HCT116 (cell line): ENCODE data around the gene PLD3. TPM values are rescaled to one million over a fixed set of nuclear protein-coding genes. Genes with fewer than 3 reads are reported as not detected.

Source experiments
- ATAC-seq: fragments of 200-7000 bp; cut with Tn5 transposase; 2 replicates; pipeline ENCODE4 v1.9.1; 2020; ENCODE audit warnings: mild to moderate bottlenecking, moderate library complexity
- BruUV-seq: library from RNA; stranded (reverse); fragments of 400-500 nt; replicated peaks from 2 replicates; lab custom pipeline; 2021; lab: Mats Ljungman, UMichigan
- CTCF ChIA-PET: fragments of 300-600 bp; sonication (Branson Sonifier 250); formaldehyde crosslinking; loops from one replicate; lab custom pipeline; 2021; ENCODE audit warnings: antibody characterized with exemption; lab: Charles Lee
- POLR2A ChIA-PET: fragments of 300-600, 350-600 bp; sonication (Branson Sonifier 250); formaldehyde crosslinking; loops from one replicate; lab custom pipeline; 2021; ENCODE audit warnings: antibody characterized with exemption; lab: Charles Lee
- RAD21 ChIA-PET, 2 experiments: fragments of 300-600 bp; sonication (Branson Sonifier 250); formaldehyde crosslinking; loops; one replicate each; lab custom pipeline; 2023; ENCODE audit warnings: low total read pairs in 2 of 2; ENCODE audit not compliant: uncharacterized antibody in 2 of 2, unreplicated experiment in 2 of 2, low non-redundant PET in 1 of 2; lab: Charles Lee
- DNase-seq: peaks from one replicate; pipeline ENCODE4 v3.0.0-alpha.2; 2010; ENCODE audit warnings: low read depth, low spot score
- H2AFZ ChIP-seq: fragments of 200-600 bp; shearing (Covaris generic), sonication (generic); 2 replicates; pipeline ENCODE4 v1.6.1; 2017; ENCODE audit warnings: low read depth, mixed run types, mixed read lengths, antibody characterized with exemption, low read length; ENCODE audit not compliant: poor library complexity, severe bottlenecking
- H3K27ac ChIP-seq: 2 replicates; pipeline ENCODE4 v1.5.1; 2012; ENCODE audit warnings: low read depth, low read length
- H3K27me3 ChIP-seq: fragments of 200-600 bp; sonication (generic); 2 replicates; pipeline ENCODE4 v1.6.1; 2016; ENCODE audit warnings: mixed run types, low read length, mixed read lengths; ENCODE audit not compliant: insufficient read depth
- H3K36me3 ChIP-seq, 2 experiments: fragments of 200-500 bp in 1 of 2; fragments of 200-600 bp in 1 of 2; sonication (Bioruptor generic) in 1 of 2; sonication (generic) in 1 of 2; 2 replicates each; pipeline versions ENCODE4 v1.5.1 to v1.6.1; 2014 to 2016; ENCODE audit warnings: low read length in 2 of 2, inconsistent platforms in 1 of 2, mixed read lengths in 1 of 2, mixed run types in 1 of 2; ENCODE audit not compliant: insufficient read depth in 2 of 2, control insufficient read depth in 1 of 2
- H3K4me1 ChIP-seq, 2 experiments: fragments of 200-600 bp in 1 of 2; sonication (generic) in 1 of 2; 2 replicates each; pipeline versions ENCODE4 v1.5.1 to v1.6.1; 2012 to 2017; ENCODE audit warnings: low read length in 2 of 2, inconsistent platforms in 1 of 2, mild to moderate bottlenecking in 1 of 2, mixed read lengths in 1 of 2, mixed run types in 1 of 2, moderate library complexity in 1 of 2; ENCODE audit not compliant: insufficient read depth in 2 of 2, control insufficient read depth in 1 of 2
- H3K4me2 ChIP-seq: fragments of 200-600 bp; sonication (generic); 2 replicates; pipeline ENCODE4 v1.6.1; 2017; ENCODE audit warnings: mixed run types, low read length, mixed read lengths
- H3K4me3 ChIP-seq, 2 experiments: fragments of 200-600 bp in 1 of 2; sonication (generic) in 1 of 2; replicated peaks in 1 of 2; 2 replicates each; pipeline ENCODE4 v1.5.1; 2011 to 2016; ENCODE audit warnings: low read length in 2 of 2, control low read depth in 1 of 2, low read depth in 1 of 2, mild to moderate bottlenecking in 1 of 2, mixed read lengths in 1 of 2, mixed run types in 1 of 2
- H3K79me2 ChIP-seq: fragments of 200-600 bp; sonication (generic); 2 replicates; pipeline ENCODE4 v1.6.1; 2017; ENCODE audit warnings: mild to moderate bottlenecking, mixed run types, low read length, moderate library complexity, mixed read lengths; ENCODE audit not compliant: insufficient read depth
- H3K9ac ChIP-seq: fragments of 200-600 bp; sonication (generic); 2 replicates; pipeline ENCODE4 v1.6.1; 2016; ENCODE audit warnings: low read length, mixed read lengths
- H3K9me2 ChIP-seq: fragments of 200-600 bp; sonication (generic), shearing (Covaris generic); 2 replicates; pipeline ENCODE4 v1.6.1; 2017; ENCODE audit warnings: mixed run types, mild to moderate bottlenecking, moderate library complexity; ENCODE audit not compliant: insufficient read depth
- H3K9me3 ChIP-seq, 2 experiments: fragments of 200-500 bp in 1 of 2; fragments of 200-600 bp in 1 of 2; sonication (Bioruptor generic) in 1 of 2; sonication (generic) in 1 of 2; 2 replicates each; pipeline ENCODE4 v1.6.1; 2014 to 2017; ENCODE audit warnings: low read length in 2 of 2, mixed read lengths in 2 of 2, inconsistent platforms in 1 of 2, low read depth in 1 of 2, mild to moderate bottlenecking in 1 of 2, mixed run types in 1 of 2, moderate library complexity in 1 of 2; ENCODE audit not compliant: control insufficient read depth in 1 of 2, insufficient read depth in 1 of 2
- H4K20me1 ChIP-seq: fragments of 200-600 bp; sonication (generic), shearing (Covaris generic); 2 replicates; pipeline ENCODE4 v1.6.1; 2017; ENCODE audit warnings: mixed run types, mild to moderate bottlenecking, moderate library complexity; ENCODE audit not compliant: insufficient read depth
- CBX3 ChIP-seq: IDR thresholded peaks from 2 replicates; pipeline ENCODE4 v1.6.1; 2012; ENCODE audit warnings: low read depth
- EZH2 ChIP-seq: fragments of 200-600 bp; sonication (generic); IDR thresholded peaks from 2 replicates; pipeline ENCODE4 v1.6.1; 2017; ENCODE audit warnings: antibody characterized with exemption, mixed run types
- EZH2phosphoT487 ChIP-seq: fragments of 200-600 bp; IDR thresholded peaks from 2 replicates; pipeline ENCODE4 v1.6.1; 2018; ENCODE audit warnings: antibody characterized with exemption, borderline replicate concordance
- FOSL1 ChIP-seq: IDR thresholded peaks from 2 replicates; pipeline ENCODE4 v1.6.1; 2012; ENCODE audit warnings: low read depth
- JUND ChIP-seq: IDR thresholded peaks from 2 replicates; pipeline ENCODE4 v1.6.1; 2012
- POLR2A ChIP-seq: IDR thresholded peaks from 2 replicates; pipeline ENCODE4 v1.7.0; 2011; ENCODE audit warnings: borderline replicate concordance; ENCODE audit not compliant: insufficient read depth, insufficient read length; ENCODE audit errors: extremely low read depth
- SP1 ChIP-seq: IDR thresholded peaks from 2 replicates; pipeline ENCODE4 v1.6.1; 2012; ENCODE audit warnings: low read depth
- SRF ChIP-seq: IDR thresholded peaks from 2 replicates; pipeline ENCODE4 v1.6.1; 2012; ENCODE audit warnings: low read depth
- TCF7L2 ChIP-seq: IDR thresholded peaks from 2 replicates; pipeline ENCODE4 v1.7.0; 2011; ENCODE audit warnings: borderline replicate concordance, inconsistent platforms; ENCODE audit not compliant: insufficient read depth, insufficient read length; ENCODE audit errors: extremely low read depth
- YY1 ChIP-seq: IDR thresholded peaks from 2 replicates; pipeline ENCODE4 v1.6.1; 2011; ENCODE audit warnings: low read length, low read depth, moderate library complexity, mild to moderate bottlenecking; ENCODE audit not compliant: insufficient replicate concordance; ENCODE audit errors: extremely low read depth
- ZFX ChIP-seq: fragments of 450-650 bp; IDR thresholded peaks from 2 replicates; pipeline ENCODE4 v1.6.1; 2017
- ZNF274 ChIP-seq: fragments of 200-500 bp; sonication (Bioruptor generic); IDR thresholded peaks from 2 replicates; pipeline ENCODE4 v1.6.1; 2014; ENCODE audit warnings: mild to moderate bottlenecking, low read depth, low read length, inconsistent platforms
- intact Hi-C: fragments of 100-400 bp; cut with micrococcal nuclease; formaldehyde crosslinking; loops from 2 replicates; pipeline ENCODE4 v1.10.0; 2022
- total RNA-seq: library from RNA; stranded (reverse); gene quantifications from one replicate; pipeline ENCODE4 v1.2.1, GENCODE V29; 2021; ENCODE audit not compliant: unreplicated experiment
- TF ChIP-seq, protein P1 (sequence below), 3 experiments: fragments of 200-600 bp in 1 of 3; sonication (generic) in 1 of 3; IDR thresholded peaks in 2 of 3; conservative IDR thresholded peaks in 1 of 3; 2 replicates each; pipeline ENCODE4 v1.5.1; 2012 to 2017; ENCODE audit warnings: low read depth in 2 of 3, low read length in 2 of 3, antibody characterized with exemption in 1 of 3, borderline replicate concordance in 1 of 3, control low read depth in 1 of 3, mild to moderate bottlenecking in 1 of 3, mixed read lengths in 1 of 3, mixed run types in 1 of 3, moderate library complexity in 1 of 3; ENCODE audit not compliant: insufficient read depth in 1 of 3
- TF ChIP-seq, protein P2 (sequence below): IDR thresholded peaks from 2 replicates; pipeline ENCODE4 v1.6.1; 2012
- TF ChIP-seq, protein P3 (sequence below): IDR thresholded peaks from 2 replicates; pipeline ENCODE4 v1.6.1; 2012

Gene PLD3
- total RNA-seq, 1 experiment from 2014 or later: 123 TPM

DNA sequence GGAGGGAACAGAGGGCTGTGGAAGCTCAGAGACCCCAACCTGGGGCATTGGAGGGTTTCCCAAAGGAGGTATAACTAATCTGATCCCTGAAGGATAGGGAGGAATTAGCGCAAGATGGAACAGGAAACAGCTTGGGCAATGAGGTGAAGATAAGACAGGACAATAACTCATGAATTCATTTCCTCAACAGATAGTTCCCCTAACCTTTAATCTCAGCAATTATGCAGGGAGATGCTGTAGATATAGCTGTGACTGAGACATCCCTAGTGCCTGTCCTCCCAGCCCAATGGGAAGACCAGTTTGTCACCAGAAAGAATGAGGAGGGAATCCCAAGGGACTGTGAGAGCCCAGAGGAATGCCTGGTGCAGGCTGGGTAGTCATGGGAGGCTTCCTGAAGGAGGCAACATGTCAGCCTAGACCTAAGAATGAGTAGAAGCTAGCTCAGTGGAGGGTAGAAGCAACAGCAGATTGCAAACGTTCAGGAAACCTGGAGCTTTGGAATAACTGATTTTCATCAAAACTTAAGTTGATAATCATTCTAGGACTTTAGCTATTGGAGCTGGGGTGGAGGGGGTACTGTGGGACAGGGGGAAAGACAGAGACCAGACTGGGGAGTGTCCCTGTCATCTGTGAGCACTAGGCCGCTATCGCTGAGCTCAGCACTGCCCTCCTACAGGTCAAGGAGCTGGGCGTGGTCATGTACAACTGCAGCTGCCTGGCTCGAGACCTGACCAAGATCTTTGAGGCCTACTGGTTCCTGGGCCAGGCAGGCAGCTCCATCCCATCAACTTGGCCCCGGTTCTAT lies 22.7 kb downstream of the PLD3 start (continued):
- TF ChIP-seq, protein P1, sequence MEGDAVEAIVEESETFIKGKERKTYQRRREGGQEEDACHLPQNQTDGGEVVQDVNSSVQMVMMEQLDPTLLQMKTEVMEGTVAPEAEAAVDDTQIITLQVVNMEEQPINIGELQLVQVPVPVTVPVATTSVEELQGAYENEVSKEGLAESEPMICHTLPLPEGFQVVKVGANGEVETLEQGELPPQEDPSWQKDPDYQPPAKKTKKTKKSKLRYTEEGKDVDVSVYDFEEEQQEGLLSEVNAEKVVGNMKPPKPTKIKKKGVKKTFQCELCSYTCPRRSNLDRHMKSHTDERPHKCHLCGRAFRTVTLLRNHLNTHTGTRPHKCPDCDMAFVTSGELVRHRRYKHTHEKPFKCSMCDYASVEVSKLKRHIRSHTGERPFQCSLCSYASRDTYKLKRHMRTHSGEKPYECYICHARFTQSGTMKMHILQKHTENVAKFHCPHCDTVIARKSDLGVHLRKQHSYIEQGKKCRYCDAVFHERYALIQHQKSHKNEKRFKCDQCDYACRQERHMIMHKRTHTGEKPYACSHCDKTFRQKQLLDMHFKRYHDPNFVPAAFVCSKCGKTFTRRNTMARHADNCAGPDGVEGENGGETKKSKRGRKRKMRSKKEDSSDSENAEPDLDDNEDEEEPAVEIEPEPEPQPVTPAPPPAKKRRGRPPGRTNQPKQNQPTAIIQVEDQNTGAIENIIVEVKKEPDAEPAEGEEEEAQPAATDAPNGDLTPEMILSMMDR (IDR thresholded peaks at IDR 0.05 in 2 of 3, conservative IDR thresholded peaks at IDR 0.05 in 1 of 3; ENCODE audit: borderline replicate concordance in 1 of 3, insufficient read depth in 1 of 3, low read depth in 2 of 3, low read length in 2 of 3): no peak
- TF ChIP-seq FOSL1 (no peak), ZFX (no peak), TCF7L2 (no peak), SP1 (no peak)

DNA sequence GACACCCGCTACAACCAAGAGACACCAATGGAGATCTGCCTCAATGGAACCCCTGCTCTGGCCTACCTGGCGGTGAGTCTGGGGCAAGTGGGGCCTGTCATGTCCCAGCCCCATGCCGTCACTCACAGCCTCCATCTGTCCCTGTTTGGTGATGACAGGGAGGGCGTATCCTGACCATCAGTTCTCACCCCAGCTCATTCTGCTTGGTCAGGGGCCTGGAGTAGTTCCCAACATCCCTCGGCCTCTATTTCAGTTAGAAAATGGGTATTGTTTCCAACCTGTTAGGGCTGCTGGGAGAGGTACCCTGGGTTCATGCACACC lies 23.3 kb downstream of the PLD3 start:
- RAD21 ChIA-PET: no interaction called here
- no TSS peak for BruUV-seq

More for the DNA sequence above, 23.3 kb downstream of the PLD3 start:
- Histone ChIP-seq H3K4me1 (no peaks in the 10 kb centered on the region), H3K4me2 (no peak overlapping the region), H3K9me3 (no peaks in the 10 kb centered on the region), H3K9ac (no peak overlapping the region), H2AFZ (no peak overlapping the region), H3K27ac (no peak overlapping the region), H3K27me3 (no peaks in the 10 kb centered on the region), H4K20me1 (no peaks in the 10 kb centered on the region), H3K36me3 (peaks cover 0 to 5% of the 10 kb centered on the region in 2 experiments; a peak in 2 of 4 replicates), H3K4me3 (no peak overlapping the region), H3K79me2 (no peaks in the 10 kb centered on the region), H3K9me2 (no peaks in the 10 kb centered on the region)
- ChIA-PET CTCF (interaction anchor here (1.1 kb wide), 1 partner anchor 159 kb away, joined by 7 read pairs; no protein-coding TSS in a partner anchor), POLR2A (no interaction called here)
- TF ChIP-seq POLR2A (no peak), TCF7L2 (no peak), SP1 (no peak), EZH2phosphoT487 (no peak), YY1 (no peak), ZNF274 (no peak), EZH2 (no peak), SRF (no peak), CBX3 (no peak), JUND (no peak), FOSL1 (no peak)
- TF ChIP-seq, protein P2, sequence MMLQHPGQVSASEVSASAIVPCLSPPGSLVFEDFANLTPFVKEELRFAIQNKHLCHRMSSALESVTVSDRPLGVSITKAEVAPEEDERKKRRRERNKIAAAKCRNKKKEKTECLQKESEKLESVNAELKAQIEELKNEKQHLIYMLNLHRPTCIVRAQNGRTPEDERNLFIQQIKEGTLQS: no peak
- TF ChIP-seq, protein P3, sequence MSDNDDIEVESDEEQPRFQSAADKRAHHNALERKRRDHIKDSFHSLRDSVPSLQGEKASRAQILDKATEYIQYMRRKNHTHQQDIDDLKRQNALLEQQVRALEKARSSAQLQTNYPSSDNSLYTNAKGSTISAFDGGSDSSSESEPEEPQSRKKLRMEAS: no peak
- intact Hi-C loops: no loop called here
- DNase-seq (no peak), ATAC-seq (no peak)
